Measurements from ENCODE around the gene MISP. TPM values are rescaled to one million over a fixed set of nuclear protein-coding genes. Genes with fewer than 3 reads are reported as not detected.
"Not testable (repeated sequence)": the region's sequence is repeated elsewhere in the genome, so short reads cannot be mapped to it uniquely, and the experiment has no call there.

The MISP gene
- polyA plus RNA-seq, 4 donors = 7.6 to 9.7 (median 8.0) TPM

DNA sequence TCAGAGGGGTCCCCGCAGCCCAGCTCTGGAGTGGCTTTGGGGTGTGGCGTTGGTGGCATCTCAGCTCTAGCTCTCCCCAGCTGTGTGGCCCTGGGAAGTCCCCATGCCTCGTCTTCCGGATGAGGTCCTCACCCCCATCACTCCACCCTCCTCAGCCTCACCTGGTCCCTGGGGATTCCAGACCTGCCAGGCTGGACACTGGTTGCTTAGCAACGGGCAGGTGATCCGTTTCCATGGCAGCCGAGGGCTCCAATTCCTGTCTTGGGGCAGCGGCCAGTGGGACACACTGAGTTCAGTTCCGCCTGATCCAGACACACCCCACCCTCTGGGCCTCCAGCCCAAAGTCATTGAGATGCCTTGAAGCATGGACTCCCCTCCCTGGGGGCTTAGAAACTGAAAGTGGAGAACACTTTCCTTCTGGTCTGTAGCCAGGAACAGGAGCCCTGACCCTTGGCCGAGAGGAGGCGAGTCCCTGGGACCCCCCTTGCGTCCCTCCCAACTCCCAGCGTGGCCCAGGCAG is 7.7 kb upstream of the MISP start:
- peak in 1 of 4 donors; percentile 52 for DNase-seq (ENCODE audit: low read depth in 4 of 4, low spot score in 3 of 4)

DNA sequence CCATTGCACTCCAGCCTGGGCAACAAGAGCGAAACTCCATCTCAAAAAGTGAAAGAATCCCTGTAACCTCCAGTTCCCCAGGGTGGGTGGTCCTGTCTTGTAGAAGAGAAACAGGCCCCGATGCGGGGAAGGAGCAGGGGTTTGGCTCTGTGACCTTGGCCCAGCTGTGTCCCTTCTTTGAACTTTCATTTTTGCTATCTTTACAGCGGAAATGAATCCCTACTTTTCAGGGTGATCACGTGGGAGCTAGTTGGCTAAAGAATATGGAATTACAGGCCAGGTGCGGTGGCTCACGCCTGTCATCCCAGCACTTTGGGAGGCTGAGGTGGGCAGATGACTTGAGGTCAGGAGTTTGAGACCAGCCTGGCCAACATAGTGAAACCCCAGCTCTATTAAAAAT is 5.8 kb upstream of the MISP start:
- not testable (repeated sequence) for DNase-seq (ENCODE audit: low read depth in 4 of 4, low spot score in 3 of 4)

DNA sequence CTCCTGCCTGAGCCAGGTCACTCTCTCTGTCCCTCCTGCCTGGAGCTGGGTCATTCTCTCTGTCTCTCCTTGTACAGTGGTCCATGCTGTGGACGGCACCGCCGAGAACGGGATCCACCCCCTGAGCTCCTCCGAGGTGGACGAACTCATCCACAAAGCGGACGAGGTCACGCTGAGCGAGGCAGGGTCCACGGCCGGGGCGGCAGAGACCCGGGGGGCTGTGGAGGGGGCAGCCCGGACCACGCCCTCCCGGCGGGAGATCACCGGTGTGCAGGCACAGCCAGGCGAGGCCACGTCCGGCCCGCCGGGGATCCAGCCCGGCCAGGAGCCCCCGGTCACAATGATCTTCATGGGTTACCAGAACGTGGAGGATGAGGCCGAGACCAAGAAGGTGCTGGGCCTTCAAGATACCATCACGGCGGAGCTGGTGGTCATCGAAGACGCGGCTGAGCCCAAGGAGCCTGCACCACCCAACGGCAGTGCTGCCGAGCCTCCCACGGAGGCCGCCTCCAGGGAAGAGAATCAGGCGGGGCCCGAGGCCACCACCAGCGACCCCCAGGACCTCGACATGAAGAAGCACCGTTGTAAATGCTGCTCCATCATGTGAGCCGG is 4.6 kb upstream of the MISP start:
- DNase-seq (ENCODE audit: low read depth in 4 of 4, low spot score in 3 of 4) = no peak

DNA sequence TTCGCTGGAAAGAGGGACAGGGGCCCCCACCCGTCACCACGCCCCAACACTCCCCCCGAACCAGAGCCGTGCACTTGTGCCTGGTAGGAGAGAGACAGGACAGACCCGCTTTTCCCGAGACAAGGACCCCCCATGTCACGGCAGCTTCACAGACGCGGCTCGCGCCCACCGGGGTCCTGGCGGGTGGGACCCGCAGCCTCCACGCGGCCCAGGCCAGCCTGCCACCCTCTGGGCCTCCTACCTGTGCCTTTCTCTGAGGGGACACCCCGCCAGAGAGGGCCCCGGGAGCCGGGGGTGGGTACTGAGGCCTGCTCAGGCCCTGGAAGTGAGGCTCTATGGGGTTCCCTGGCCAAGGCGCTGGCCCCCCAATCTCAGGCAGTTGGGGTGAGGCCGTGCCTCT is 4.0 kb upstream of the MISP start:
- DNase-seq (ENCODE audit: low read depth in 4 of 4, low spot score in 3 of 4) = no peak

DNA sequence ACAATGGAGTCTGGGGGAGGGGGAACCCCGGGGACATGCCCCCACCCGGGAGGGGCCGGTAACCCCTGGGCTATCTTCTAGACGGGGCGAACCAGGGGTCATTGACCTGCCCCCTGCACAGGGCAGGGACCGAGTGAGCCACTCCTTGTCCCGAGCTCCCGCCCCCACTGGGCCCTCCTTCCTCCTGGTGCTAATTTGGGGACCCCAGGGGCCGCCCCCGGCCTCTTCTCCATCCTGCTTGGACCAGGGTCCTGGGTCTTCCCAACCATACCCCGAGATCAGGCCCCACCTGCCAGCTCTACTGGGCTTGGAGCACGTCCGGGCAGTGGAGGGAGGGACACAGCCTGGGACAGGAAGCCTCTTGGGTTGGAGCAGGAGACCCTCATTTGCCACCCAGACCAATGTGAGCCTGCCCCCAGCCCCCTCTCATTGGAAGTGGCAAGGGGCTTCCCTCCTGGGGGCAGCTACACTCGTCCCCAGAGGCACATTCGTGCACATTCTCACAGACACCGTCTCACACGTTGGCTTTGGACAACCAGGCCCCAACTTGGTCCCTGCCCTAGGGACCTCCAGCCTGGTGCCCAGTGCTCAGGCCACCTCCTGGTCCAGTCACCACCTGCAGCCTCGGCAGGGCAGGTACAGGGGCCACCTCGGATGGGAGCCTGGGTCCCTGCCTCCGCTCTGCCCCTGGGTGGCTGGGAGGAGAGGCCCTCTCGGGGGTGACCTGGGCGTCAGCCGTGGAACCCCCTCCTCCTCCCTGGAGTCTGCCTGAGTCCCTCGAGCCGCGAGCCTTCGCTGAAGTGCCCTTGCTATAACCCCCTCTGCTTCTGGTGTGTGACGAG is 3.3 kb upstream of the MISP start:
- no peak for DNase-seq (ENCODE audit: low read depth in 4 of 4, low spot score in 3 of 4)

DNA sequence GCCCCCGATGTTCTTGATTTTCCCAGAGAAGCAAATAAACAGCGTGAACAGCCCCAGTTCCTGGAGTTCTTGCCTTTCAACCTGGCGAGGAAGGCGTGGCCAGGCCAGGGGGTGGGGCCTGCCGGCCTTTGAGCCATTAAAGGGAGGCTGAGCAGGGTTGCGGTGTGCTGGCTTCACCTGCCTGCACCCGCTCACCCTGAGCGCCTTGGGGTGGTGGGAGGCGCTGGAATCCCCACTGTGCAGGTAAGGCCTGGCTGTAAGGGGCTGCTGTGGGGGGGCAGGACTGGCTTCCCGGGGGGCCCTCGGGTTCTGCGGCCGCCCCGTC is 2.7 kb upstream of the MISP start:
- DNase-seq (ENCODE audit: low read depth in 4 of 4, low spot score in 3 of 4) = no peak

DNA sequence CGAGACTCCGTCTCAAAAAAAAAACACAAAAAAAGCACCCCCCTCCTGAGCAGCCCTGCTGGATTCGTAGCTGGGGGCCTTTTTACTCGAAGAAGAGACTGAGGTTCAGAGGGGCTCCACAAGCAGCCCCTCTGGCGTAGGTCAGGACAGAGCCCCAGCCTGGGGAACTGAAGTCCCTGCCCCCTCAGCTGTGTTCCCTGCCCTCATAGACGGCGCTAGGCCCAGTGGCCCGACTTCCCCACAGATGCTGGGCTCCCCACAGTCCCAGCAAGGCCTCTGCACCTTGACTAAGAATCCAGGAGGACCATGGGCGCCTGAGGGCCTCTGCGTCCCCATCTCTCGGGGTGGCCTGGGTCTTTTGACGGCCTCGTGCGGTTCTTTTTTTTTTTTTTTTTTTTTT is 1.1 kb upstream of the MISP start:
- no peak for DNase-seq (ENCODE audit: low read depth in 4 of 4, low spot score in 3 of 4)

DNA sequence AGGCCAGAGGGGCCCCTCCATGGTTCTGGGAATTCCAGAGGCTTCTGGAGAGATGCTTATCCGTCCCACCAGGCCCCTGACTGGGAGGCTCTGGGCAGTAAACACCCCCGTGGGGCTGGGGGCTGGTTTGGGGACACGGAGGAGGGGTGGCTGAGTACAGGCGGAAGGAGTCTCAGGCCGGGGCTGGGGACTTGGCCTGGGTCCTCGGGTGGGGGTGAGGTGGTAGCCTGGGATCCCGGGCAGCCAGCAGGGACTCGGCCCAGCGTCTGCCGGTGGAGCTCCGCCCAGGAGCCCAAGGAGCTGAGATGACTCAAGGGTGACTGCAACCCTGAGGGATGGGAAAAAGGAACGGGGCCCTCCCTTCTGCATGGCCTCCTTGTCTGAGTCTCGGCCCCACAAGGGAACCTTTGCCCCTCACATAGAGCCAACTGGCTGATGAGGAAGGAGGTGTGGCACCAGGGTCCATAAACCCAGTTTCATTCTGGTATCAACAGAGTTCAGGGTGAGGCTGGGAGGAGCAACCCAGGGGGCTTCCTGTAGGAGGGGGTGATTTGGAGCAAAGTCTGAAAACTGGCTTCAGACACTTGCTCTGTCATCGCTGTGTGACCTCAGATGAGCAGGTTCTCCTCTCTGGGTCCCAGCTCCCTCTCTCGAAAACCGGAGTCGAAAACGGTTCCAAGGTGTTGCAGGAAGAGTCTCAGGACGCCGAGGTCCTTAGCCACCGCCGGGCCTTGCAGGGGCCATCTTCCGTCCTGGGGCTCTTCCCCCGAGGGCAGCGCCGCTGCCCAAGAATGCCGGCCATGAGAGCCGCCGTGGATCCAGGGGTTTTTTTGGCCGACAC is 809 bp downstream of the MISP start:
- DNase-seq (ENCODE audit: low read depth in 4 of 4, low spot score in 3 of 4) = no peak

DNA sequence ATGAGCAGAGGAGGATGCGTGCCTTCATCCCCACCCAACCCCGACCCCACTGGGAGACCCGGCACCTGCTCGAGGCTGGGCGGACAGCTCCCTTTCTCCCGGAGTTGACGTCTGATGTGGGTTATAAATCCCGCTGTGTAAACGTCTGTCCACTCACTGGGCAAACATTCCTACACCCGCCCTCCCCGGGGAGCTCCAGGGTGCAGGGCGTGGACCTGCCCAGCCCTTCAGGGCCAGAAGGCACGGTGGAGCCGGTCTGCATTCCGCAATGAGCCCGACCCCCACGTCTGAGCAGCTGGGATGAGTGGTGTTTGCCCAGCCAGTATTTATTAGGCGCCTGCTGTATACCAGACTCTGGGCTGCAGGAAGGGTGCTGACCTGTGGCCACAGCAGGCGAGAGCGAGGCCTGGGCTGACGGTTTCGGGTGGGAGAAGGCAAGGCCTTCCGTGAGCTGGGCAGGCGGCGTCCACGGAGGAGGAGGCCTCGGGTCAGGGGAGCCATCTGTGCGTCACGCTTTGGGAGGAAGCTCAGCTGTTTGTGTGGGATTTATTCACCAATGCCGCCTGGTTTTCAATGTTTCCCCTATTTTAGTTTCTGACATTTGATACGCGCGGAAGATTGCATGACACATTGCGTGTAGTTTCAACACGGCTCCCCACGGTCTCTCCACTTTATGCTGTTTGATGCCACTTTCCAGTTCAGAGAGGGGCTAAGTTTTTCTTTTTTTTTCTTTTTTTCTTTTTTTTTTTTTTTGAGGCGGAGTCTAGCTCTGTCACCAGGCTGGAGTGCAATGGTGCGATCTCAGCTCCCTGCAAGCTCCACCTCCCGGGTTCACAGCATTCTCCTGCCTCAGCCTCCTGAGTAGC is 2.0 kb downstream of the MISP start:
- DNase-seq (ENCODE audit: low read depth in 4 of 4, low spot score in 3 of 4) = peak in 2 of 4 donors; percentile 48 to 50

DNA sequence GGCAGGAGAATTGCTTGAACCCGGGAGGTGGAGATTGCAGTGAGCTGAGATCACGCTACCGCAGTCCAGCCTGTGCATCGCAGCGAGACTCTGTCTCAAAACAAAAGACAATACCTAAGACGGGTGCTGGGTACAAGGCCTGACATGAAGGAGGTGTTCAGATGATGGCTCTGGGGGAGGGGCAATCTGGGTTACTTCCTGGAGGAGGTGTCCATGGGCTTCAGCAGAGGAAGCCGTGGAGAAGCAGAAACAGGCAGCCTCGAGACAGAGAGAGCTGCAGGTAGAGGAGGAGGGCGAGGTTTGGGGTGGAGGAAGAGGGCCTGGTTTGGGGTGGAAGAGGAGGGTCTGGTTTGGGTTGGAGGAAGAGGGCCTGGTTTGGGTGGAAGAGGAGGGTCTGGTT is 3.6 kb downstream of the MISP start:
- no peak for DNase-seq (ENCODE audit: low read depth in 4 of 4, low spot score in 3 of 4)

DNA sequence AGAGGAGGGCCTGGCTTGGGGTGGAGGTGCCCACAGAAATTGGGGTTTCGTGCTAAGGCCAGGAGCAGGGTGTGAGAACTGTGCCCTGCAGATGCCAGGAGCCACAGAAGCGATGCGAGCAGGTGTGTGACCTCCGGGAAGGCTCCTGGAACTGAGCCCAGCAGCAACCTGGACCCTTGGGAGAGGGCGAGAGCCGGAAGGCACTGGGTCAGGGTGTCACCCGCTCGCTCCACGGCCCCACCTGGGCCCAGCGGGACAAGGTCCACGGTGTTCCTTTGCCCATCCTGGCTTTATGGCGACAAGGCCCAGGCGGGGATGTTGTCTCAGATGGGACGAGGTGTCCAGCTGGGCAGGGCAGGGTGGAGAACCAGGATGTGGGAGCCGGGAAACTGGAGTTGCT is 4.2 kb downstream of the MISP start:
- DNase-seq (ENCODE audit: low read depth in 4 of 4, low spot score in 3 of 4) = no peak

DNA sequence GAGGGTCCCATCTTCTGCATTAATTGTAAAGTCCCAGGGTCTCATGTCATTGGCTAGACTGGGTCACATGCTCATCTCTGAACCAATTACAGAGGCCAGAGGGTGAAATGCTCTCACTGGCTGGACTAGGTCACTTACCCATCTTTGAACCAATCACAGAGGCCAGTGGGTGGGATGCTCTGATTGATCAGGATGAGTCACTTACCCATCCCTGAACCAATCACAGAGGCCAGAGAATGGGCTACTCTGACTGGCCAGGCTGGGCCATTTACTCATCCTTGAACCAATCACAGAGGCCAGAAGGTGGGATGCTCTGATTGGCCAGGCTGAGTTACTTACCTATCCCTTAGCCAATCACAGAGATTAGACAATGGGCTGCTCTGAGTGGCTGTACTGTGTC is 5.3 kb downstream of the MISP start:
- DNase-seq (ENCODE audit: low read depth in 4 of 4, low spot score in 3 of 4) = no peak

DNA sequence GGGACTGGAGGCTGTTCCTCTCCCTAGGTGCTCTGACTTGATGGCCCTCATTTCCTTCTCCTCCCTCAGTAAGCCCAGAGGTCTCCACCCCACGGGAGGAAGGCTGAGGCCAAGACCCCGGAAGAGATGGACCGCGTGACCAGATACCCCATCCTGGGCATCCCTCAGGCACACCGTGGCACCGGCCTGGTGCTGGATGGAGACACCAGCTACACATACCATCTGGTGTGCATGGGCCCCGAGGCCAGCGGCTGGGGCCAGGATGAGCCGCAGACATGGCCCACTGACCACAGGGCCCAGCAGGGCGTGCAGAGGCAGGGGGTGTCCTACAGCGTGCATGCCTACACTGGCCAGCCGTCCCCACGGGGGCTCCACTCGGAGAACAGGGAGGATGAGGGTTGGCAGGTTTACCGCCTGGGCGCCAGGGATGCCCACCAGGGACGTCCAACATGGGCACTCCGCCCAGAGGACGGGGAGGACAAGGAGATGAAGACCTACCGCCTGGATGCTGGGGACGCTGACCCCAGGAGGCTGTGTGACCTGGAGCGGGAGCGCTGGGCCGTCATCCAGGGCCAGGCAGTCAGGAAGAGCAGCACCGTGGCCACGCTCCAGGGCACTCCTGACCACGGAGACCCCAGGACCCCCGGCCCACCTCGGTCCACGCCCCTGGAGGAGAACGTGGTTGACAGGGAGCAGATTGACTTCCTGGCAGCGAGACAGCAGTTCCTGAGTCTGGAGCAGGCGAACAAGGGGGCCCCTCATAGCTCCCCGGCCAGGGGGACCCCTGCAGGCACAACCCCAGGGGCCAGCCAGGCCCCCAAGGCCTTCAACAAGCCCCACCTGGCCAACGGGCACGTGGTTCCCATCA is 6.1 kb downstream of the MISP start:
- DNase-seq (ENCODE audit: low read depth in 4 of 4, low spot score in 3 of 4) = no peak

DNA sequence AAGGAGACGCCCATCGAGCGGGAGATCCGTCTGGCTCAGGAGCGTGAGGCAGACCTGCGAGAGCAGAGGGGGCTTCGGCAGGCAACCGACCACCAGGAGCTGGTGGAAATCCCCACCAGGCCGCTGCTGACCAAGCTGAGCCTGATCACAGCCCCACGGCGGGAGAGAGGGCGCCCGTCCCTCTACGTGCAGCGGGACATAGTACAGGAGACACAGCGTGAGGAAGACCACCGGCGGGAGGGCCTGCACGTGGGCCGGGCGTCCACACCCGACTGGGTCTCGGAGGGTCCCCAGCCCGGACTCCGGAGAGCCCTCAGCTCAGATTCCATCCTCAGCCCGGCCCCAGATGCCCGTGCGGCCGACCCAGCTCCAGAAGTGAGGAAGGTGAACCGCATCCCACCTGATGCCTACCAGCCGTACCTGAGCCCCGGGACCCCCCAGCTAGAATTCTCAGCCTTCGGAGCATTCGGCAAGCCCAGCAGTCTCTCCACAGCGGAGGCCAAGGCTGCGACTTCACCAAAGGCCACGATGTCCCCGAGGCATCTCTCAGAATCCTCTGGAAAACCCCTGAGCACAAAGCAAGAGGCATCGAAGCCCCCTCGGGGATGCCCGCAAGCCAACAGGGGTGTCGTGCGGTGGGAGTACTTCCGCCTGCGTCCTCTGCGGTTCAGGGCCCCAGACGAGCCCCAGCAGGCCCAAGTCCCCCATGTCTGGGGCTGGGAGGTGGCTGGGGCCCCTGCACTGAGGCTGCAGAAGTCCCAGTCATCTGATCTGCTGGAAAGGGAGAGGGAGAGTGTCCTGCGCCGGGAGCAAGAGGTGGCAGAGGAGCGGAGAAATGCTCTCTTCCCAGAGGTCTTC is 7.1 kb downstream of the MISP start:
- no peak for DNase-seq (ENCODE audit: low read depth in 4 of 4, low spot score in 3 of 4)

DNA sequence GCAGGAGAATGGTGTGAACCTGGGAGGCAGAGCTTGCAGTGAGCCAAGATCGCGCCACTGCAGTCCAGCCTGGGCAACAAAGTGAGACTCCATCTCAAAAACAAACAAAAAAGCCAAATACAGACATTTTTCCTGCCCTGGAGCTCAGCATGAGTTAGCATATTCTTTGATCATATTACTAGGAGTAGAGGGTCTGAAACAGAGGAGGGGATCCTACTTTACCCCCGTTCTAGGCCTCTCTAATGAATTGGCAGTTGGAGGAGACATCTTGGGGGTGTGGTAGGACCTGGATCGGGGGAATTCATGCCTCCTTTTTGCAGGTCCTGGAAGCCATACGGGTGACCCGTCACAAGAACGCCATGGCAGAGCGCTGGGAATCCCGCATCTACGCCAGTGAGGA is 12.3 kb downstream of the MISP start:
- no peak for DNase-seq (ENCODE audit: low read depth in 4 of 4, low spot score in 3 of 4)

DNA sequence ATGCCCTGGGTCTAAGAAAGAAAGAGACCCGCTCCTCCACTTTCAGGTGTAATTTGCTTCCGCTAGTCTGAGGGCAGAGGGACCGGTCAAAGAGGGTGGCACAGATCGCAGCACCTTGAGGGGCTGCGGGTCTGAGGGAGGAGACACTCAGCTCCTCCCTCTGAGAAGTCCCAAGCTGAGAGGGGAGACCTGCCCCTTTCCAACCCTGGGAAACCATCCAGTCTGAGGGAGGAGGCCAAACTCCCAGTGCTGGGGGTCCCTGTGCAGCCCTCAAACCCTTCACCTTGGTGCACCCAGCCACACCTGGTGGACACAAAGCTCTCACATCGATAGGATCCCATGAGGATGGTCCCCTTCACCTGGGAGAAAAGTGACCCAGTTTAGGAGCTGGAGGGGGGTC is 13.0 kb downstream of the MISP start:
- DNase-seq (ENCODE audit: low read depth in 4 of 4, low spot score in 3 of 4) = no peak

DNA sequence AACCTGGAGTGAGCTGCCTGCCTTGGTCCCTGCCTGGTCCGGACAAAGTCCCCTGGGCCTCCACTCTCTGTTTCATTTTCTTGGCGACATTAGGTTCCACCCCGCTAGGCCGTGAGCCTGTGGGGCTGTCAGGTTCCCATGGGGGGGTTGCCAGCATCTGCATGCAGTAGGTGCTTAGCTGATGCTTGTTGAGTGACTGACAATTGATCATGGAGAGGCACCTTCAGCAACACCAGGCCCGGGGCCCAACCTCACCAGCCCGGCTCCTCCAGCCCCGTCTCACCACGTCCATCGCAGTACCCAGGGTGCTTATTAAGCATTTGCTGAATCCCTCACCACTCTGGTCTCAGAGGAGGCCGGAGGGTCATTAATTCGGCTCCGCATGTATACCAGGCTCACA is 13.4 kb downstream of the MISP start:
- DNase-seq (ENCODE audit: low read depth in 4 of 4, low spot score in 3 of 4) = no peak

DNA sequence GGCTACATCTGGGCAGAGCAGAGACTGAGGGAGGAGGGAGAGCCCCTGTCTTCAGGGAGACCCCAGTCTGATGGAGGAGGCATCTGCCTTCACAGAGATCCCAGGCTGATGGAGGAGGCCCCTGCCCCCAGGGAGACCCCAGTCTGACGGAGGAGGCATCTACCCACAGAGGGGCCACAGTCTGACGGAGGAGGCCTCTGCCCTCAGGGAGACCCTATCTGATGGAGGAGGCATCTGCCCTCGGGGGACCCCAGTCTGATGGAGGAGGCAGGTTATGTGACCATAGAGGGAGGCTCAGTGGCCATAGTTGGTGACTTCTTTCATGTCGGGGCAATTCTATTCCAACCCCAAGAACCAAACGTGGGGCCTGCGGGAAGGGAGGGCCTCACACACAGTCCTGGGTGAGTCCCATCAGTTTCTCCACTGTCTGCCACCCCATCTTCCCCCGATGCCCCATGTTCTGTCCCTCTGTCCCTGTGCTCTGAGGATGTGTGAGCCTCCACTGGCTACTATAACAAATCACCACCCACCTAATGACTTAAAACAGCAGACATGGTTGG is 14.3 kb downstream of the MISP start:
- no peak for DNase-seq (ENCODE audit: low read depth in 4 of 4, low spot score in 3 of 4)

Data from right renal pelvis (tissue), 4 donors.